ENCODE data around the gene TNNT1.

DNA sequence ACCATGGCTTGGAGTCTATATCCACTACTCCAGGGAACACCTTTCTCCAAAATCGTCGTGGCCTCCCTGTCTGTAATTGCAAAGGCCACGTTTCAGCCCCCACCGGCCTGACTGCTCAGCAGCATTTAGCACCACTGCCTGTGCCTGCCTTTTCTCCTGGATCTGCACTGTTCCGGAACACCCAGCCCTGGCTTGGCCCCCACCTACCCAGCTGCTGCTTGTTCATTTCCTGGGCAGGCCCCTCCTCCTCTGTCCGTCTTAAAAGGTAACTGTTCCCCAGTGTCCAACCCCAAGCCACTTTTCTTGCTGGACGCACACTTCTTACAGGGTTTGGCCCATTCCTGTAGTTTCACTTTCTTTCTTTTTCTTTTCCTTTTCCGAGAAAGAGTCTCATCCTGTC lies 39.6 kb upstream of the TNNT1 start:
- TF ChIP-seq, protein P1, sequence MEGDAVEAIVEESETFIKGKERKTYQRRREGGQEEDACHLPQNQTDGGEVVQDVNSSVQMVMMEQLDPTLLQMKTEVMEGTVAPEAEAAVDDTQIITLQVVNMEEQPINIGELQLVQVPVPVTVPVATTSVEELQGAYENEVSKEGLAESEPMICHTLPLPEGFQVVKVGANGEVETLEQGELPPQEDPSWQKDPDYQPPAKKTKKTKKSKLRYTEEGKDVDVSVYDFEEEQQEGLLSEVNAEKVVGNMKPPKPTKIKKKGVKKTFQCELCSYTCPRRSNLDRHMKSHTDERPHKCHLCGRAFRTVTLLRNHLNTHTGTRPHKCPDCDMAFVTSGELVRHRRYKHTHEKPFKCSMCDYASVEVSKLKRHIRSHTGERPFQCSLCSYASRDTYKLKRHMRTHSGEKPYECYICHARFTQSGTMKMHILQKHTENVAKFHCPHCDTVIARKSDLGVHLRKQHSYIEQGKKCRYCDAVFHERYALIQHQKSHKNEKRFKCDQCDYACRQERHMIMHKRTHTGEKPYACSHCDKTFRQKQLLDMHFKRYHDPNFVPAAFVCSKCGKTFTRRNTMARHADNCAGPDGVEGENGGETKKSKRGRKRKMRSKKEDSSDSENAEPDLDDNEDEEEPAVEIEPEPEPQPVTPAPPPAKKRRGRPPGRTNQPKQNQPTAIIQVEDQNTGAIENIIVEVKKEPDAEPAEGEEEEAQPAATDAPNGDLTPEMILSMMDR (IDR thresholded peaks at IDR 0.05): no peak
- TF ChIP-seq, protein P2, sequence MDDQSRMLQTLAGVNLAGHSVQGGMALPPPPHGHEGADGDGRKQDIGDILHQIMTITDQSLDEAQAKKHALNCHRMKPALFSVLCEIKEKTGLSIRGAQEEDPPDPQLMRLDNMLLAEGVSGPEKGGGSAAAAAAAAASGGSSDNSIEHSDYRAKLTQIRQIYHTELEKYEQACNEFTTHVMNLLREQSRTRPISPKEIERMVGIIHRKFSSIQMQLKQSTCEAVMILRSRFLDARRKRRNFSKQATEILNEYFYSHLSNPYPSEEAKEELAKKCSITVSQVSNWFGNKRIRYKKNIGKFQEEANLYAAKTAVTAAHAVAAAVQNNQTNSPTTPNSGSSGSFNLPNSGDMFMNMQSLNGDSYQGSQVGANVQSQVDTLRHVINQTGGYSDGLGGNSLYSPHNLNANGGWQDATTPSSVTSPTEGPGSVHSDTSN (IDR thresholded peaks at IDR 0.05): no peak
- TF ChIP-seq RAD21 (IDR thresholded peaks at IDR 0.05; ENCODE audit: low read length) (no peak), JUND (IDR thresholded peaks at IDR 0.05) (no peak), YY1 (IDR thresholded peaks at IDR 0.05; ENCODE audit: low read depth) (no peak), POLR2AphosphoS5 (IDR thresholded peaks at IDR 0.05; ENCODE audit: low read depth, low read length) (no peak), EP300 (IDR thresholded peaks at IDR 0.05; ENCODE audit: borderline replicate concordance in 1 of 2, low read depth in 1 of 2, low read length in 1 of 2) (no peak), TEAD4 (IDR thresholded peaks at IDR 0.05; ENCODE audit: borderline replicate concordance, insufficient read depth) (no peak), SMC3 (IDR thresholded peaks at IDR 0.05; ENCODE audit: low read depth, low read length) (no peak)
- TF ChIP-seq, protein P3, sequence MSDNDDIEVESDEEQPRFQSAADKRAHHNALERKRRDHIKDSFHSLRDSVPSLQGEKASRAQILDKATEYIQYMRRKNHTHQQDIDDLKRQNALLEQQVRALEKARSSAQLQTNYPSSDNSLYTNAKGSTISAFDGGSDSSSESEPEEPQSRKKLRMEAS (IDR thresholded peaks at IDR 0.05; ENCODE audit: low read depth): no peak
- TF ChIP-seq, protein P4, sequence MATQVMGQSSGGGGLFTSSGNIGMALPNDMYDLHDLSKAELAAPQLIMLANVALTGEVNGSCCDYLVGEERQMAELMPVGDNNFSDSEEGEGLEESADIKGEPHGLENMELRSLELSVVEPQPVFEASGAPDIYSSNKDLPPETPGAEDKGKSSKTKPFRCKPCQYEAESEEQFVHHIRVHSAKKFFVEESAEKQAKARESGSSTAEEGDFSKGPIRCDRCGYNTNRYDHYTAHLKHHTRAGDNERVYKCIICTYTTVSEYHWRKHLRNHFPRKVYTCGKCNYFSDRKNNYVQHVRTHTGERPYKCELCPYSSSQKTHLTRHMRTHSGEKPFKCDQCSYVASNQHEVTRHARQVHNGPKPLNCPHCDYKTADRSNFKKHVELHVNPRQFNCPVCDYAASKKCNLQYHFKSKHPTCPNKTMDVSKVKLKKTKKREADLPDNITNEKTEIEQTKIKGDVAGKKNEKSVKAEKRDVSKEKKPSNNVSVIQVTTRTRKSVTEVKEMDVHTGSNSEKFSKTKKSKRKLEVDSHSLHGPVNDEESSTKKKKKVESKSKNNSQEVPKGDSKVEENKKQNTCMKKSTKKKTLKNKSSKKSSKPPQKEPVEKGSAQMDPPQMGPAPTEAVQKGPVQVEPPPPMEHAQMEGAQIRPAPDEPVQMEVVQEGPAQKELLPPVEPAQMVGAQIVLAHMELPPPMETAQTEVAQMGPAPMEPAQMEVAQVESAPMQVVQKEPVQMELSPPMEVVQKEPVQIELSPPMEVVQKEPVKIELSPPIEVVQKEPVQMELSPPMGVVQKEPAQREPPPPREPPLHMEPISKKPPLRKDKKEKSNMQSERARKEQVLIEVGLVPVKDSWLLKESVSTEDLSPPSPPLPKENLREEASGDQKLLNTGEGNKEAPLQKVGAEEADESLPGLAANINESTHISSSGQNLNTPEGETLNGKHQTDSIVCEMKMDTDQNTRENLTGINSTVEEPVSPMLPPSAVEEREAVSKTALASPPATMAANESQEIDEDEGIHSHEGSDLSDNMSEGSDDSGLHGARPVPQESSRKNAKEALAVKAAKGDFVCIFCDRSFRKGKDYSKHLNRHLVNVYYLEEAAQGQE (IDR thresholded peaks at IDR 0.05; ENCODE audit: low read depth, low read length): no peak
